WI38 (cell line): ENCODE data around the gene TCFL5.
"Not testable (repeated sequence)": the region's sequence is repeated elsewhere in the genome, so short reads cannot be mapped to it uniquely, and the experiment has no call there.

Experiments used
- H3K4me3 ChIP-seq: 2 replicates; pipeline ENCODE4 v1.5.1; 2011; ENCODE audit warnings: low read depth, mild to moderate bottlenecking, control low read depth, low read length
- CTCF ChIP-seq: IDR thresholded peaks from 2 replicates; pipeline ENCODE4 v1.5.1; 2012; ENCODE audit warnings: low read depth, mild to moderate bottlenecking, control low read depth, low read length

TCFL5 gene

GRCh38 chr20:62859721-62860120 is 1.9 kb downstream of the TCFL5 start:
- TF ChIP-seq CTCF, result no peak
- peak overlapping the region; percentile 60; the same call in 1 of the 2 replicates for H3K4me3 ChIP-seq

DNA sequence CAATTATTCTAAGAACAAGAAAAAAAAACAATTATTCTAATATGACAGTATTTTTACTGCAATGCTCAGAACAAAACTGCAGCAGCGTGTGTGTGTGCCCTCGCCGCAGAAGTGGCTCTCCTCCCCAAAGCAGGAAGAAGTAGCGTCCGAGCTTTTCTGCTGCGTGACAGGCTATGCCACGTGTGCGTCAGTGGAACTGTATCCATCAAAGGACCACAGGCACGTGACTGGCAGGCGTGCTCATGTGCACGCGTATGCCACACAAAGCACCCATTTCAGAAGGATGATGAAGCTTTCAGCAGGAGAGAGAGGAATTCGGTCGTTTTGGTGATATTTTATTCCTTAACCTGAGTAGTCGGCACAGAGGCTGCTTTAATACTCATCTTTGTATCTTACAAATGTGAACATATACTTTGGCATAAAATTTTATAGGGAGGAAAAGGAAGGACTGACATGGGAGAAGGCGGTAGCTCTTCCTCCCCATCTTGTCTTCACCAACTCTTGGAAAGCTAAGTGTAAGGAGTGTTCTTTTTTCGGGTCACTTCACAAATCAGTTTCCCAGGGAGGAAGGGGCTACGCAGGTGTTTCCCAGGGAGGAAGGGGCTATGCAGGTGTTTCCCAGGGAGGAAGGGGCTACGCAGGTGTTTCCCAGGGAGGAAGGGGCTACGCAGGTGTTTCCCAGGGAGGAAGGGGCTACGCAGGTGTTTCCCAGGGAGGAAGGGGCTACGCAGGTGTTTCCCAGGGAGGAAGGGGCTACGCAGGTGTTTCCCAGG is 3.4 kb downstream of the TCFL5 start:
- no peak overlapping the region for H3K4me3 ChIP-seq
- TF ChIP-seq CTCF, result no peak

DNA sequence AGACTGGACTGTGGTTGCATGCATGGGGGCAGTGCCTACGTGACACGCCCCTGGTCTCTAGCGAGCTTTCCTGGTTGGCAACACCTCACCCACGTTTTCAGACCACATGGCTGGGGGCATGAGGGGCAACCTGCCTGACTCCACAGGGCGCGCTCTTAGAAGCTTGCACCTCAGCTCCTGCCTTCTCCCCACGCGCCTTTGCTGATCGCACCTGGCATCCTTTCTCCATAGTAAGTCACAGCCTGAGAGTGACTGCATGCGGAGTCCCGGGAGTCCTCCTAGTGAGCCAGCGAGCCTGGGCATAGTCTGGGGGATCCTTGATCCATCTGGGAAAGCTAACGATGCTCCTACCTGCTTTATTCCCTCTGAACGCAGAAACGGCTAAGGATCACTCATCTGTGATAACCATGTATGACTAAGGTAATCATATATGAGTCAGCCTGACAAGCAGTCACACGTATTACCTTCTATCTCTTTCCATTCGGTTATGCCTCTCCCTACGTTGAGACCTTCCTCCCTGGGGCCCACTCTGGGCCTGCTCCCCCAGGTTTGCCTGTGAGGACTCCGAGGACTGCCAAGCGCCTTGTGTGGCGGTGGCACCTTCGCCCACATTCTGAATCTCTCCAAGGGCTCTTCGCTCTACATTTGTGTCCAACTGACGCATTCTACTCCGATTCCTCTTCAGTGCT is 4.5 kb downstream of the TCFL5 start:
- no peak for TF ChIP-seq CTCF
- no peak overlapping the region for H3K4me3 ChIP-seq

GRCh38 chr20:62855120-62855519 is 6.5 kb downstream of the TCFL5 start:
- TF ChIP-seq CTCF, result no peak
- no peak overlapping the region for H3K4me3 ChIP-seq

- no peak overlapping the region for H3K4me3 ChIP-seq
- no peak for TF ChIP-seq CTCF
Measured at GRCh38 chr20:62854121-62854520, 7.5 kb downstream of the TCFL5 start.

- not testable (repeated sequence) for H3K4me3 ChIP-seq
Measured at GRCh38 chr20:62853304-62853703, 8.3 kb downstream of the TCFL5 start.

DNA sequence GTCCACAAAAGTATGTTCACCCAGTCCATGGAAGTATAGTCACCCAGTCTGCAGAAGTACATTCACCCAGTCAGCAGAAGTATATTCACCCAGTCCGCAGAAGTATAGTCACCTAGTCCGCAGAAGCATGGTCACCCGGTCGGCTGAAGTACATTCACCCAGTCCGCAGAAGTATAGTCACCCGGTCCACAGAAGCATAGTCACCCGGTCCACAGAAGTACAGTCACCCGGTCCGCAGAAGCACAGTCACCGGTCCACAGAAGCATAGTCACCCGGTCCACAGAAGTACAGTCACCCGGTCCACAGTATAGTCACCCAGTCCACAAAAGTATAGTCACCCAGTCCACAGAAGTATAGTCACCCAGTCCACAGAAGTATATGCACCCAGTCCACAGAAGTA is 8.8 kb downstream of the TCFL5 start:
- no peak for TF ChIP-seq CTCF

More for the DNA sequence above, 8.8 kb downstream of the TCFL5 start:
- H3K4me3 ChIP-seq, result no peak overlapping the region
